Mucosa of stomach (tissue), 1 donor: ENCODE measurements around the gene CASP10.

Experiments
- H3K27me3 ChIP-seq: one replicate; pipeline ENCODE4 v1.7.0; 2013; ENCODE audit warnings: mild to moderate bottlenecking, low read length; ENCODE audit not compliant: control insufficient read depth, insufficient read depth
- H3K36me3 ChIP-seq: one replicate; pipeline ENCODE4 v1.7.0; 2013; ENCODE audit warnings: low read length; ENCODE audit not compliant: control insufficient read depth, insufficient read depth
- H3K4me1 ChIP-seq: one replicate; pipeline ENCODE4 v1.7.0; 2013; ENCODE audit warnings: mild to moderate bottlenecking, low read length; ENCODE audit not compliant: control insufficient read depth, insufficient read depth
- H3K4me3 ChIP-seq: one replicate; pipeline ENCODE4 v1.7.0; 2013; ENCODE audit warnings: low read length
- H3K9ac ChIP-seq: one replicate; pipeline ENCODE4 v1.7.0; 2013; ENCODE audit warnings: mild to moderate bottlenecking, low read length, moderate library complexity
- H3K9me3 ChIP-seq: one replicate; pipeline ENCODE4 v1.7.0; 2013; ENCODE audit warnings: mild to moderate bottlenecking, low read length, moderate library complexity; ENCODE audit not compliant: control insufficient read depth
- donor health status: Pancreatic carcinoma.

The CASP10 gene

GRCh38 chr2:201258666-201259615, 76.0 kb downstream of the CASP10 start:
- Histone ChIP-seq H3K9ac (peak overlapping the region; percentile 77), H3K36me3 (no peaks in the 10 kb centered on the region), H3K4me3 (peak overlapping the region; percentile 64), H3K4me1 (peaks cover 34% of the 10 kb centered on the region), H3K27me3 (no peaks in the 10 kb centered on the region), H3K9me3 (no peaks in the 10 kb centered on the region)

GRCh38 chr2:201260302-201260800, 77.4 kb downstream of the CASP10 start, which contains the start of gene CASP8:
Gene CASP8, plus strand, starts transcription at chr2:201260536. Its CDS starts 5,951 bp downstream, at chr2:201266487.
- Histone ChIP-seq H3K27me3 (no peaks in the 10 kb centered on the region), H3K36me3 (no peaks in the 10 kb centered on the region), H3K9ac (no peak within 1 kb of the TSS), H3K4me1 (peaks cover 20% of the 10 kb centered on the region), H3K9me3 (no peaks in the 10 kb centered on the region), H3K4me3 (no peak within 1 kb of the TSS)

GRCh38 chr2:201261471-201261870, 78.5 kb downstream of the CASP10 start:
- Histone ChIP-seq H3K4me1 (peaks cover 19% of the 10 kb centered on the region), H3K36me3 (no peaks in the 10 kb centered on the region), H3K27me3 (no peaks in the 10 kb centered on the region), H3K4me3 (no peak overlapping the region), H3K9ac (peak overlapping the region; percentile 23), H3K9me3 (no peaks in the 10 kb centered on the region)

- Histone ChIP-seq H3K27me3 (no peaks in the 10 kb centered on the region), H3K4me1 (peaks cover 19% of the 10 kb centered on the region)
These were observed 79.0 kb downstream of the CASP10 start for GRCh38 chr2:201261906-201262305.

GRCh38 chr2:201262718-201263117, 79.8 kb downstream of the CASP10 start:
- H3K4me3 ChIP-seq, result no peak overlapping the region
- peaks cover 12% of the 10 kb centered on the region for H3K4me1 ChIP-seq
- H3K9ac ChIP-seq, result no peak overlapping the region

More at GRCh38 chr2:201261906-201262305, 79.0 kb downstream of the CASP10 start:
- peak overlapping the region; percentile 23 for H3K9ac ChIP-seq
- H3K36me3 ChIP-seq, result no peaks in the 10 kb centered on the region
- no peaks in the 10 kb centered on the region for H3K9me3 ChIP-seq
- H3K4me3 ChIP-seq, result no peak overlapping the region

GRCh38 chr2:201263779-201264178, 80.8 kb downstream of the CASP10 start:
- H3K4me3 ChIP-seq, result no peak overlapping the region
- no peak overlapping the region for H3K9ac ChIP-seq
- H3K36me3 ChIP-seq, result no peaks in the 10 kb centered on the region
- no peaks in the 10 kb centered on the region for H3K27me3 ChIP-seq
- H3K4me1 ChIP-seq, result peaks cover 12% of the 10 kb centered on the region
- H3K9me3 ChIP-seq, result no peaks in the 10 kb centered on the region

More at GRCh38 chr2:201262718-201263117, 79.8 kb downstream of the CASP10 start:
- H3K36me3 ChIP-seq, result no peaks in the 10 kb centered on the region
- no peaks in the 10 kb centered on the region for H3K27me3 ChIP-seq
- no peaks in the 10 kb centered on the region for H3K9me3 ChIP-seq

- no peak overlapping the region for H3K9ac ChIP-seq
- H3K4me3 ChIP-seq, result no peak overlapping the region
- H3K27me3 ChIP-seq, result no peaks in the 10 kb centered on the region
- H3K36me3 ChIP-seq, result no peaks in the 10 kb centered on the region
- H3K9me3 ChIP-seq, result no peaks in the 10 kb centered on the region
- H3K4me1 ChIP-seq, result peaks cover 7% of the 10 kb centered on the region
These were observed 81.7 kb downstream of the CASP10 start for GRCh38 chr2:201264472-201265173.

- no peaks in the 10 kb centered on the region for H3K27me3 ChIP-seq
- no peak overlapping the region for H3K4me3 ChIP-seq
- no peaks in the 10 kb centered on the region for H3K9me3 ChIP-seq
- H3K36me3 ChIP-seq, result no peaks in the 10 kb centered on the region
- H3K9ac ChIP-seq, result no peak overlapping the region
- H3K4me1 ChIP-seq, result no peaks in the 10 kb centered on the region
These were observed 83.7 kb downstream of the CASP10 start for GRCh38 chr2:201266629-201267028.

GRCh38 chr2:201267278-201268030, 84.5 kb downstream of the CASP10 start:
- Histone ChIP-seq H3K4me1 (no peaks in the 10 kb centered on the region), H3K27me3 (no peaks in the 10 kb centered on the region), H3K9me3 (no peaks in the 10 kb centered on the region), H3K9ac (no peak overlapping the region), H3K36me3 (no peaks in the 10 kb centered on the region), H3K4me3 (no peak overlapping the region)

GRCh38 chr2:201269764-201270163, 86.8 kb downstream of the CASP10 start:
- Histone ChIP-seq H3K27me3 (no peaks in the 10 kb centered on the region), H3K36me3 (no peaks in the 10 kb centered on the region), H3K9me3 (no peaks in the 10 kb centered on the region), H3K9ac (no peak overlapping the region), H3K4me3 (no peak overlapping the region), H3K4me1 (no peaks in the 10 kb centered on the region)

- no peak overlapping the region for H3K4me3 ChIP-seq
- no peaks in the 10 kb centered on the region for H3K27me3 ChIP-seq
- no peaks in the 10 kb centered on the region for H3K9me3 ChIP-seq
- H3K9ac ChIP-seq, result no peak overlapping the region
- H3K36me3 ChIP-seq, result no peaks in the 10 kb centered on the region
- H3K4me1 ChIP-seq, result no peaks in the 10 kb centered on the region
These were observed 87.5 kb downstream of the CASP10 start for GRCh38 chr2:201270293-201271001.
